Measurements from ENCODE around the gene NSF.
"Not testable (repeated sequence)": the region's sequence is repeated elsewhere in the genome, so short reads cannot be mapped to it uniquely, and the experiment has no call there.

NSF gene

GRCh38 chr17:46632146-46632545 is 41.7 kb downstream of the NSF start:
- not testable (repeated sequence) for DNase-seq

DNA sequence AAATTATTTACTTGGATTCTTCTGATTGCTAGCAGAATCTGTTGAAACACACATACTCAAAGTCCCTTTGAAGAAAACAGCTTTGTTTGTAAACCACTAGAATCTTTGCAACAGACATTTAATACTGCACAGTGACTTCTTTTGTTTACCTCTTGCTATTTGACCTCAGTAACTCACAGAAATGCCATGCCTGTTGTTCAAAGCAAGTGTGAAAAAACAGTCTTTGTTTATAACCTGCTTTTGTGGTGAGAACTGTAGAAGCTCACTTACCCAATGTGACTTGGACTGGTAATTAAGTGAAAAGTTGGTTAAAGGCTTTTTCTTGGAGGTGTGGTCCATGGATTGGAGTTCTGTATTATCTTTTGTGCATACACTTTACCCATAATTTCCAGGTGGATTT is 44.4 kb downstream of the NSF start:
- DNase-seq: not testable (repeated sequence)

DNA sequence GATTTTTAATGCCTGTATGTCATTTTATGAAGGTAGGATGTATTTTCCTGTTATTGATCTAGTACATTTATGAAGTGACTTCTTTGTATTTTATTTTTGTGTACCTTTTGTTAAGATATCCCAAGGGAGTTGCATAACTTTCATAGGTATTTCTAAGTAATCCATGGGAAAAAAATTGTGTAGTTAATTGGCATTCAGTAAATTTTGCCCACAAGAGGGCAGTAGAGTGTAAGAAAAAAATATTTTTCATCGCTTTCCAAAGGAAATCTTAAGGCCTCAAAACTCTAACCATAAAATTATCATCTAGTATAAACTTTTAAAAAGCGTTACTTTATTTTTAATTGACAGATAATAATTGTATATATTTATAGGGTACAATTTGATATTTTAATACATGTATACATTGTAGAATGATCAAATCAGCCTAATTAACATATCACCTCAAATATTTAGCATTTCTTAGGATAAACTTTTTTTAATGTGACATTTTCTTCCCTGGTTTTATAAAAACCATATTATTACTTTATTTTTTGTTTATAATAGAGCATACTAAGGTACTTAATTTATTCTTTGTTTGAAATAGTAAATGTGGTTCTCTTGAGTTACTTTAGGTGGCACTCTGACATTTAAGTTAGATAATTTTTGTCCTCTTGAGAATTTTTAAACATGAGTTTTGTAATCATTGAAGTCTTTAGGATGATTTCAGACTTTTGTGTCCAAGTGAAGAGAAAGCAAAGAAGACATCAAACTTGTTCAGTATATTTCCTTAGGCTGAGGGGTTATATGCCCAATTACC is 51.6 kb downstream of the NSF start:
- not testable (repeated sequence) for DNase-seq

DNA sequence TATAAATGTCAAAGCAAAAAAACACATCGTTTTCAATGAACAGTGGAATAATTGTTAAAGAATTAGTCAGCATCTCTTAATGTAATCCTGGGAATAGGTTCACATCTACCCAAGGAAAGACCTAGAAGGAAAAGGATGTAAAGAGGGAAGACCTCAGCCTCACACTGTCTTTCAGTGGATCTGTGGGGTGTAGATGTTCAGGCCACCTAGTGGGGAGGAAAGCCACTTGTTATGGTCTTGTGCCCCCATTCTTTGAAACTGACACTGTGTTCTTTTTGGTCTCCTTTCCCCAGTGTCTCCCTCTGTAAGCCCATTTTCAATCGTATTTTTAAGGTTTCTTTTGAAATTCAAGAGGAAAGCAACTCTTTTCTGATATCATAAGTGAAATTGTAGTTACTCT is 56.8 kb downstream of the NSF start:
- not testable (repeated sequence) for DNase-seq

- not testable (repeated sequence) for DNase-seq
These were observed 57.3 kb downstream of the NSF start for GRCh38 chr17:46647688-46648278.

DNA sequence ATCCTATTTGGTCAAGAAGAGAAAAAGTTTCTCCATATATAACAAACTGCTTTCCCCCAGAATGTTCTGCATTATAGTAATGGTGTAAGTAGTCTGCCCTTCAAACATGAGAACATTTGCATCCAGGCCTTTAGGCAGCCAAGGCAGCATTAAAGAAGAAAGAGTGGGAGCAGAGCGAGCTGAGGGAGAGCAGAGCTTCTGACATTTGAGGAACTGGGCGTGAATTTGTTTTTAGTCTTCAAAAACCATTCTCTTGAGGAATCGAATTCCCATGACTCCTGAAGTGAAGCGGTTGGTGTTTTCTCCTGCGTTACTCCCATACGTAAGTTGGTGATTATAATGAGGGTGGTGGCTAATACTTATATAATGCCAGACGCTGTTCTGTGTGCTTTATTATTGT is 58.8 kb downstream of the NSF start:
- not testable (repeated sequence) for DNase-seq

DNA sequence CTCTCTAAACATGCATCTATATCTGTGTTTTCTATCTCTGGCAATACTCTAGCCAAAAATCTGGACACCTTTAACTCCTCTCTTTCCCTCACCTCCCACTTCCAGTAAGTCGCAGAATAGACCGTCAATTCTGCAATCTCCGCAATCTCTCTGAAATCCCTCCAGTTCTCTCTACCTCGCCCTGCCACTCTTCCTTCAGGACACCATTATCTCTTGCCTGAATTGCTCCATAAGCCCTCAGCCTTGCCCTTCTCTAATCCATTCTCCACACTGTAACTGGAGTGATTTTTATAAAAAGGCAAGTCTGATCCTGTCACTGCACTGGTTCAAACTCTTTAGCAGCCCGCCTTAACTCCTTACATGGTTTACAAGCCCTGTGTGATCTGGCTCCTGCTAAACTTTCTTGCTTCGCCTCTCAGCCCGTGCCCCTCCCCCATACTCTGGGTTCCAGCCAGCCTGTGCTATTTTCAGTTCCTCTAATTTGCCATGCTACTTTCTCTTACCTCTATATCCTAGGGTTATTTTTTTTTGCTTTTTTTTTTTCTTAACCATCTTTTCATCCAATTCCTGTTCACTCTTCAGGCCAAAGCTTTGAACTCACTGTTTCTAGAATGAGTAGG is 61.7 kb downstream of the NSF start:
- DNase-seq: not testable (repeated sequence)

GRCh38 chr17:46658235-46658634 is 67.8 kb downstream of the NSF start:
- not testable (repeated sequence) for DNase-seq

DNA sequence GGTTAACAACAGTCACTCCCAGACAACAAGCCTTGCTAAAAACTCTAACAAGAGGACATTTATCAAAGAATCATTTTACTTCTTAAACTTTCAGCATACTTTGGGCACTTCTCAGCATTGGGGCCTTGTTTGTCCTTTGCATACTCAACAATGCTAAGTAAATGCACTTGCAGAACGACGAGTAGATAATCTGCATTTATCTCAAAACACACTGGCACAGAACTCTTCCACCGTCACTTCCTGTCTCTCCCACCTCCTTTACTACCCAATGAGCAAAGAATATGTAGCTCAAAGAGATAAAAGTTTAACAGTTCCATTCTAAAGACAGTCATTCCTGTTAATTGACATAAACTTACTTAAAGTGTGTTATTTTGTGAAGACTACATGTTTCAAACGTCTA is 69.2 kb downstream of the NSF start:
- not testable (repeated sequence) for DNase-seq

DNA sequence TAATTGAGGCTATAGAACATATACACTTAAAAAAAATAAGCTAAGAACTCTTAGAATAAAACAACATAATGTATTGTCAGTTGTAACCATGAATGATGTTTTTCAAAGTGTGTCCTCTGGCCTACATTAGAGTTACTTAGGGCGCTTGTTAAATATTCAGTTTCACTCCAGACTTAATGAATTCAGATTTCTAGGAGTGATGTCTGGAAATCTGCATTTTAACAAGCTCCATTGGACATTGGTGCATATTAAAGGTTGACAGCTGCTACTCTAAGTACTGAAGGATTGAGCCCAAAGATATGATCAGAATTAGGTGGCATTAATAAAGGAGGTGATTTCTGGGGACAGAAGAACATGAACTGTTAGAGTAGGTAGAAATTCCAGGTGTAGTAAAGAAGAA is 72.7 kb downstream of the NSF start:
- not testable (repeated sequence) for DNase-seq

- DNase-seq: not testable (repeated sequence)
These were observed 73.1 kb downstream of the NSF start for GRCh38 chr17:46663552-46663951.

GRCh38 chr17:46665969-46666368 is 75.5 kb downstream of the NSF start:
- not testable (repeated sequence) for DNase-seq

GRCh38 chr17:46670789-46671188 is 80.3 kb downstream of the NSF start:
- not testable (repeated sequence) for DNase-seq

GRCh38 chr17:46672777-46673176 is 82.3 kb downstream of the NSF start:
- DNase-seq: not testable (repeated sequence)

- DNase-seq: not testable (repeated sequence)
These were observed 87.3 kb downstream of the NSF start for GRCh38 chr17:46677819-46678218.

GRCh38 chr17:46683653-46684052 is 93.2 kb downstream of the NSF start:
- DNase-seq: not testable (repeated sequence)

GRCh38 chr17:46685284-46685683 is 94.8 kb downstream of the NSF start:
- DNase-seq: not testable (repeated sequence)

DNA sequence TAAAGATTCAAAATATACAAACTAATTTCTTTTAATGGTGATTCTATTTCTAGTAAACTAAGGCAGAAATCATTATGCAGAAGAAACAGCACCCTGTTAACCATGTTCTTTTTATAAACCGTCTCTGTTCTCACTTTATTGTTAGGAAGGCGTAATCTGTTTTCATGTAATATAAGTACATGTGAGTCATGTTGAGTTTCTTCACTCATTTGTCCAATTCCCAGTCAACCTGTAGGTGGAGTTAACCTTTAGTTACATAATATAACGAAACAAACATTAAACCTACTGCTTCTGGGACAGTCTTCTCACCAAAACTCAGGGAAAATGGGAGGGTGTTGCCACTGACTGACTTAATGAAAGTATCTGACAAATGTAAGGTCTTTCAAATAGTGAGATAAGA is 101.7 kb downstream of the NSF start:
- DNase-seq: not testable (repeated sequence)

- DNase-seq: not testable (repeated sequence)
These were observed 102.8 kb downstream of the NSF start for GRCh38 chr17:46693283-46693682.

- DNase-seq: not testable (repeated sequence)
These were observed 106.1 kb downstream of the NSF start for GRCh38 chr17:46696522-46696921.

DNA sequence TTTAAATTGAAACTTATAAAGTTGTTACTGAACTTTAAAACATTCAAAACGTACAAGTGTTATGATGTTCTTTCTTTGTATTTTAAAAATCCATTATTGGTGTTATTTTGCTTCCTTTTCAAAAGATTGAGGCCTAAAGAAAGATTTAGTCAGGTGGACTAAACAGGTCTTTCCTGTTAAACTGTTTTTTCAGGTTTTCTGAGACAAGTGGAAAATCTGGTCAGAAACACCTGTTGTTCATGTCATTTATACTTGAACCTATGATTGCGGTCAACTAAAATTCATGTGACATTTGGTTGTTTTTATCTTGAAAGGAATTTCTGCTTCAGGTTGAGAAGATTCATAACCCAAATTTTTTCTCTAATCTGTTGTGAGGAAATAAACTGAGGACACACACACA is 108.5 kb downstream of the NSF start:
- DNase-seq: not testable (repeated sequence)

DNA sequence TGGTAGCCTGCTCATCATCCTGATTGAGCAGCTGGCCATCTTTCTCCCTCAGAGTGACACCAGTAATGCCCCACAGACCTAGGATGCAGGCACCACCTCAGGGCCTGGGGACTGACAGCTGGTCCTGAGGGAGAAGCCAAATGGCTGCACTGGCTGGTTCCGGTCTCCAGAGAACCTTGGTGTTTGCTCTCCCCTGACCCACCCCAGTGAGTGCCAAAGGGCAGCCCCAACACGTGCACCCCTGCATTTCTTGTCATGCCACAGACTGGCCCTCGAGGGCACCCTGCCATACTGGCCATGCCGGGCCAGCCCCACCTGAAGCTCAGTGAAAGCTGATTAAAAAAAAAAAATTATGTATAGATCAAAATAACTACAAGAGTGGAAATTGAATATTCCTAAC is 127.5 kb downstream of the NSF start:
- DNase-seq: no peak

- no peak for DNase-seq
These were observed 129.4 kb downstream of the NSF start for GRCh38 chr17:46719891-46720290.

- DNase-seq: no peak
These were observed 129.9 kb downstream of the NSF start for GRCh38 chr17:46720408-46720807.
